Stimulated activated CD8-positive, alpha-beta memory T cell treated with anti-CD3 and anti-CD28 coated beads, Interleukin-15, amount 100 ng/mL, for 48 hours (primary cell): ENCODE data around the gene MIPOL1.

Experiments used
- DNase-seq, 2 donors: peaks; one replicate each; pipeline ENCODE4 v3.0.0-alpha.2; 2020; ENCODE audit warnings: low read depth in 2 of 2

The MIPOL1 gene

GRCh38 chr14:37597914-37598746 is 400.4 kb downstream of the MIPOL1 start:
- no peak for DNase-seq

GRCh38 chr14:37598747-37599506 is 401.2 kb downstream of the MIPOL1 start:
- DNase-seq, result no peak

GRCh38 chr14:37599507-37600368 is 402.0 kb downstream of the MIPOL1 start:
- DNase-seq, result no peak

GRCh38 chr14:37600880-37601741 is 403.4 kb downstream of the MIPOL1 start:
- DNase-seq, result no peak

DNA sequence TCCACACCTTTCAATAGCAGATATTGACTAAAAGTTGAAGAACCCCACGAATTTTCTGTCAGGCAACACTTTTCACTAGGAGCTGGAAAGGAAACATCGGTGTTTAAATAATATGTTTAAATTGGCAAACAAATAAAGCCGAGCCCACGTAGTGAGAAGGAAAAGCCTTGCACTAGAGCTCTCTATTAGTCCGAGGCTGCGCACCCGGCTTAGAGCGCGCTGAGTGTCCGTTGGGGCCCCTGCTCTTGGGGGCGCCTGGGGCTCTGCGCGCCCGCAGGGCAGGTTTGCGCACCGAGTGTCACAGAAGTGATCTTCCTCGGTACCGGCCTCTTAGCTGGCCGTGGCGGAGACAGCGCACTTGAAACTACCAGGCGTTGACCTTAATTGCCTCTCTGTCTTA is 404.1 kb downstream of the MIPOL1 start:
- no peak for DNase-seq
